Left lung (tissue), 10 donors: ENCODE results near the gene TELO2. TPM values are rescaled to one million over a fixed set of nuclear protein-coding genes. Genes with fewer than 3 reads are reported as not detected.

Experiments used
- ATAC-seq: fragments of 200-7000 bp; cut with Tn5 transposase; one replicate; pipeline ENCODE4 v1.9.1; 2020; ENCODE audit warnings: moderate library complexity
- DNase-seq, 4 donors: peaks; one replicate each; pipeline ENCODE4 v3.0.0-alpha.2; 2013 to 2020
- H3K27ac ChIP-seq, 2 donors: fragments of 200-600 bp; sonication (generic) in 1 of 2; one replicate each; pipeline versions ENCODE4 v1.5.0 to v1.8.0; 2020 to 2021
- H3K27me3 ChIP-seq, 2 donors: fragments of 200-600 bp; sonication (generic) in 1 of 2; one replicate each; pipeline versions ENCODE4 v1.5.0 to v1.8.0; 2020 to 2021
- H3K36me3 ChIP-seq, 2 donors: fragments of 200-600 bp; sonication (generic) in 1 of 2; one replicate each; pipeline versions ENCODE4 v1.5.0 to v1.8.0; 2020 to 2021
- H3K4me1 ChIP-seq, 2 donors: fragments of 200-600 bp; one replicate each; pipeline ENCODE4 v1.8.0; 2021
- H3K4me3 ChIP-seq, 2 donors: fragments of 200-600 bp; sonication (generic) in 1 of 2; one replicate each; pipeline versions ENCODE4 v1.5.0 to v1.8.0; 2020 to 2021; ENCODE audit warnings: mild to moderate bottlenecking in 1 of 2
- H3K9me3 ChIP-seq, 2 donors: fragments of 200-600 bp; sonication (generic) in 1 of 2; one replicate each; pipeline versions ENCODE4 v1.5.0 to v1.8.0; 2020 to 2021
- CTCF ChIP-seq, 2 donors: fragments of 200-600 bp; sonication (generic) in 1 of 2; IDR thresholded peaks; one replicate each; pipeline versions ENCODE4 v1.5.0 to v1.8.0; 2021; ENCODE audit warnings: antibody characterized with exemption in 2 of 2
- intact Hi-C, 2 donors: fragments of 100-400 bp; cut with DNase I; formaldehyde crosslinking; loops; one replicate each; pipeline versions ENCODE4 v1.11.2 to v1.14.2; 2022
- polyA plus RNA-seq, 6 donors: library from polyadenylated mRNA; unstranded; fragments of 120-200 nt; gene quantifications; one replicate each; pipeline ENCODE4 v1.2.1, GENCODE V29; 2013; ENCODE audit not compliant: insufficient read length in 6 of 6
- total RNA-seq, 2 donors: library from RNA; stranded (reverse); fragmentation: NEBNext Ultra II Directional; extraction: Animal tissue kit (Norgen Biotek cat#: 25700); gene quantifications; one replicate each; pipeline ENCODE4 v1.2.1, GENCODE V29; 2021
- donor health status: DM: no; HTN: yes; CAD: no.
- donor health status: DM: no; HTN: no; CAD: no.

The TELO2 gene
- total and polyA plus RNA-seq, 8 donors = 24.5 to 49.1 (median 35.1) TPM

- H3K4me1 ChIP-seq = peaks cover 0 to 6% of the 10 kb centered on the region in 2 donors
- no peak overlapping the region for H3K4me3 ChIP-seq
- ATAC-seq (no peak), DNase-seq (no peak)
- peak overlapping the region in 1 of 2 donors; percentile 53 for H3K27ac ChIP-seq
- peaks cover 0 to 8% of the 10 kb centered on the region in 2 donors for H3K9me3 ChIP-seq
- H3K36me3 ChIP-seq = peaks cover 0 to 34% of the 10 kb centered on the region in 2 donors
- intact Hi-C loops = no loop called here
- no peaks in the 10 kb centered on the region for H3K27me3 ChIP-seq
- TF ChIP-seq CTCF (IDR thresholded peaks at IDR 0.05) = no peak
Measured at GRCh38 chr16:1511662-1512569, 18.8 kb downstream of the TELO2 start.

GRCh38 chr16:1512774-1513173 is 19.6 kb downstream of the TELO2 start:
- DNase-seq = no peak
- intact Hi-C loops = no loop called here
- no peaks in the 10 kb centered on the region for H3K27me3 ChIP-seq
- peaks cover 0 to 6% of the 10 kb centered on the region in 2 donors for H3K4me1 ChIP-seq
- H3K4me3 ChIP-seq = no peak overlapping the region
- no peak for TF ChIP-seq CTCF (IDR thresholded peaks at IDR 0.05)
- peaks cover 0 to 8% of the 10 kb centered on the region in 2 donors for H3K9me3 ChIP-seq
- H3K27ac ChIP-seq = peak overlapping the region in 1 of 2 donors; percentile 53
- no peak for ATAC-seq
- H3K36me3 ChIP-seq = peaks cover 0 to 28% of the 10 kb centered on the region in 2 donors

GRCh38 chr16:1514507-1514906 is 21.3 kb downstream of the TELO2 start:
- no peak overlapping the region for H3K27ac ChIP-seq
- DNase-seq (no peak), ATAC-seq (no peak)
- H3K4me3 ChIP-seq = no peak overlapping the region
- H3K4me1 ChIP-seq = peaks cover 0 to 2% of the 10 kb centered on the region in 2 donors
- no peaks in the 10 kb centered on the region for H3K27me3 ChIP-seq
- no peak for TF ChIP-seq CTCF (IDR thresholded peaks at IDR 0.05)
- H3K9me3 ChIP-seq = peaks cover 0 to 8% of the 10 kb centered on the region in 2 donors
- H3K36me3 ChIP-seq = peaks cover 0 to 28% of the 10 kb centered on the region in 2 donors
- intact Hi-C loops = no loop called here

- no peak overlapping the region for H3K4me3 ChIP-seq
- H3K27me3 ChIP-seq = no peaks in the 10 kb centered on the region
- ATAC-seq = no peak
- intact Hi-C loops = no loop called here
- no peak for TF ChIP-seq CTCF (IDR thresholded peaks at IDR 0.05)
- peaks cover 0 to 8% of the 10 kb centered on the region in 2 donors for H3K9me3 ChIP-seq
- DNase-seq = no peak
- H3K36me3 ChIP-seq = peaks cover 0 to 33% of the 10 kb centered on the region in 2 donors
- H3K4me1 ChIP-seq = no peaks in the 10 kb centered on the region
- no peak overlapping the region for H3K27ac ChIP-seq
Measured at GRCh38 chr16:1518626-1519135, 25.5 kb downstream of the TELO2 start.

- peaks cover 0 to 45% of the 10 kb centered on the region in 2 donors for H3K36me3 ChIP-seq
- H3K9me3 ChIP-seq = peaks cover 0 to 1% of the 10 kb centered on the region in 2 donors
- no peak for DNase-seq
- no peak overlapping the region for H3K4me3 ChIP-seq
- no peak for TF ChIP-seq CTCF (IDR thresholded peaks at IDR 0.05)
- no peaks in the 10 kb centered on the region for H3K4me1 ChIP-seq
- H3K27me3 ChIP-seq = no peaks in the 10 kb centered on the region
- intact Hi-C loops = no loop called here
- no peak overlapping the region for H3K27ac ChIP-seq
- no peak for ATAC-seq
Measured at GRCh38 chr16:1519831-1520230, 26.7 kb downstream of the TELO2 start.
